Large intestine (tissue), 12 donors: ENCODE results near the gene CCDC198. TPM values are rescaled to one million over a fixed set of nuclear protein-coding genes. Genes with fewer than 3 reads are reported as not detected.

Experiments
- DNase-seq, 2 donors: peaks; one replicate each; pipeline versions ENCODE4 v3.0.0 to v3.0.0-alpha.2; 2013
- H3K27ac ChIP-seq: one replicate; pipeline ENCODE4 v1.5.1; 2013; ENCODE audit warnings: low read length
- H3K27me3 ChIP-seq: 2 replicates; pipeline ENCODE4 v1.6.1; 2013; ENCODE audit warnings: low read length; ENCODE audit not compliant: control insufficient read depth, insufficient read depth
- H3K36me3 ChIP-seq: 2 replicates; pipeline ENCODE4 v1.6.1; 2013; ENCODE audit warnings: low read length; ENCODE audit not compliant: control insufficient read depth, insufficient read depth
- H3K4me1 ChIP-seq: one replicate; pipeline ENCODE4 v1.6.1; 2013; ENCODE audit warnings: low read length; ENCODE audit not compliant: control insufficient read depth, insufficient read depth
- H3K4me3 ChIP-seq: one replicate; pipeline ENCODE4 v1.5.1; 2013; ENCODE audit warnings: low read length
- H3K9me3 ChIP-seq: one replicate; pipeline ENCODE4 v1.6.1; 2013; ENCODE audit warnings: mild to moderate bottlenecking, low read depth, low read length, moderate library complexity; ENCODE audit not compliant: control insufficient read depth
- WGBS: methylation state at CpG from one replicate; pipeline ENCODE4 v1.1.5; 2013; ENCODE audit warnings: low lambda C conversion rate; ENCODE audit not compliant: insufficient coverage; 5-methylcytosine and 5-hydroxymethylcytosine counted together
- long read RNA-seq, 11 donors: transcript quantifications; one replicate each; lab custom pipeline, GENCODE V29; 2026
- polyA plus RNA-seq: library from polyadenylated mRNA; unstranded; fragments of 120-200 nt; gene quantifications from one replicate; pipeline ENCODE4 v1.2.1, GENCODE V29; 2013

Gene CCDC198, protein sequence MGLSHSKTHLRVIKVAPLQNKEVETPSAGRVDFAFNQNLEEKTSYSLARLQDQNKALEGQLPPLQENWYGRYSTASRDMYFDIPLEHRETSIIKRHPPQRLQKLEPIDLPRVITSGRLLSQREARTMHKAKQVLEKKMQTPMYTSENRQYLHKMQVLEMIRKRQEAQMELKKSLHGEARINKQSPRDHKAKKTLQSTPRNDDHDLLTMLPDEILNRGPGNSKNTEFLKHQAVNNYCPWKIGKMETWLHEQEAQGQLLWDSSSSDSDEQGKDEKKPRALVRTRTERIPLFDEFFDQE
- polyA plus RNA-seq: 90.7 TPM
- long read RNA-seq, donor 1, partial matches to known transcripts: 0 of 2 reads
- long read RNA-seq, donor 1, other reads (novel, unspliced or antisense): 0 of 2 reads
- long read RNA-seq, donor 2, partial matches to known transcripts: 8 of 10 reads
- long read RNA-seq, donor 2, other reads (novel, unspliced or antisense): 0 of 10 reads
- long read RNA-seq, donor 3: 0 reads
- long read RNA-seq, donor 4: 0 reads
- long read RNA-seq, donor 5: 0 reads
- long read RNA-seq, donor 6, partial matches to known transcripts: 15 of 16 reads
- long read RNA-seq, donor 6, other reads (novel, unspliced or antisense): 0 of 16 reads
- long read RNA-seq, donor 7: 0 reads
- long read RNA-seq, donor 8, partial matches to known transcripts: 7 of 8 reads
- long read RNA-seq, donor 8, other reads (novel, unspliced or antisense): 0 of 8 reads
- long read RNA-seq, donor 9, partial matches to known transcripts: 6 of 8 reads
- long read RNA-seq, donor 9, other reads (novel, unspliced or antisense): 0 of 8 reads
- long read RNA-seq, donor 10, partial matches to known transcripts: 0 of 5 reads
- long read RNA-seq, donor 10, other reads (novel, unspliced or antisense): 0 of 5 reads
- long read RNA-seq, donor 11, partial matches to known transcripts: 0 of 1 reads
- long read RNA-seq, donor 11, other reads (novel, unspliced or antisense): 0 of 1 reads

DNA sequence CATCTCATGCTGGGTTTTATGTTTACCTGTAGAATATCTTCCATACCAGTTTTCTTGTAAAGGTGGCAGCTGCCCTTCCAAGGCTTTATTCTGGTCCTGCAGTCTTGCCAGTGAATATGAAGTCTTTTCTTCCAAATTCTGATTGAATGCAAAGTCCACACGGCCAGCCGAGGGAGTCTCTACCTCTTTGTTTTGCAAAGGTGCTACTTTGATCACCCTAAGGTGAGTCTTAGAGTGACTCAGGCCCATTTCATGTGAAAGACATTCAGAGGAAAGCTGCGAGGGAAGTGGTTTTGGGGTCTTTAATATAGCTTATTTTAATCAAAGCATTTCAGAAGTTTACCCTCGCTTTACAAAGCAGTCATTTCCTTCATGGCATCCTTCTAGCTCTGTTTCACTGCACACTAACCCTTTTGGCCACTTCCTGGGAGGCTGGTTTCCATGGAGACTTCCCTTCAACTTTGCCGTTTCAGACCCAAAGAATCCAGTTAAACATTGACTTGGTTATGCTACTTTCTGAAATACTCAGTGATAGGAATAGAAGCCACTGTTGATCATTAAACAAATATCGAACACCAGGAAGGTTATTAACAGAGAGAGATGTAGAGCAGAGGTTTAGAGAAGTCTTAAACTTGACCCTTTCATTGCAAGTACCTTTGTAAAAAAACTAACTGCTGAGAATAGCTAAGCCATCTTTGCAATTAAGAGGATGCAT lies at the start of gene CCDC198:
Gene CCDC198 (minus strand): TSS at position 391 of the 715 bp plus-strand sequence. CDS start 142 bp downstream, at position 249.
- Histone ChIP-seq H3K9me3 (no peaks in the 10 kb centered on the region), H3K4me3 (peak within 1 kb of the TSS; percentile 29), H3K4me1 (peaks cover 16% of the 10 kb centered on the region), H3K27me3 (no peaks in the 10 kb centered on the region), H3K27ac (peak within 1 kb of the TSS; percentile 45), H3K36me3 (no peaks in the 10 kb centered on the region)
- WGBS: 11% methylated on average over 3 of the region's 6 CpGs
- DNase-seq: peak; percentile 22 to 66

DNA sequence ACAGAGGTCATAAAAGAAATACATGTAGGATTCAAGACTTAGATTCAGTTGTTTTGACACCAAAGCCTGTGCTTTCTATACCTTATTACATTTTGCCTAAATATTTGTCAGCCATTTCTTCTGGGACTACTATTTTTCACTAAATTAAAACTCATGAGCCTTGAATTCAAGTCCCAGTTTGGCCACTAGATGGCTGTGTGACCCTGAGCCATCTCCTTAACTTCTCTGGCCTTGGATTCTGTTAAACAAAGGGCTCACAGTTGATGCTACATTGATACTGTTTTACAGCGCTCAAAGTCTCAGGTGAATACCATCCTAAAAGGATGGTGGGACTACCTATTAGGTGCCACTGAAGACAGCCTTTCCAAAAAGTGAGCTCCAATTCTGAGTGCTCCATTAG lies 39.6 kb upstream of the CCDC198 start:
- no CpG with 5 or more reads among the region's 1 CpG for WGBS
- no peaks in the 10 kb centered on the region for H3K9me3 ChIP-seq
- no peak overlapping the region for H3K27ac ChIP-seq
- no peak for DNase-seq
- H3K4me1 ChIP-seq: no peaks in the 10 kb centered on the region
- H3K27me3 ChIP-seq: no peaks in the 10 kb centered on the region
- no peaks in the 10 kb centered on the region for H3K36me3 ChIP-seq
- no peak overlapping the region for H3K4me3 ChIP-seq

DNA sequence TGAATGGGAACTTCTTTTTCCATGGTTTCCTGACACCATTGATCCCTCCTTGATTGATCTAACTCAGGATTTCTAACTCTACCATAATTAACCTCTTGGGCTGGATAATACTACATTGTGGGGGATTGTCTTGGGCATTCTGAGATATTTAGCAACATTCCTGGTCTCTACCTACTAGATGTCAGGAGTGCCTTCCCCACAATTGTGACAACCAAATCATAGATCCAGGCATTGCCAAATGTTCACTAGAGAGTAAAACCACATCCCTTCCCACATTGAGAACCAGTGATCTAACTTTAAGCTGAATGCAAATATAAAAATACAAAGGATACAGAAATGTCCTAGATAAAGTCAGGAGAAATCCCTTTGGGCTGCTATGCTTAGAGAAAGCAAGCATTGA lies 36.9 kb upstream of the CCDC198 start:
- Histone ChIP-seq H3K4me3 (no peak overlapping the region), H3K4me1 (no peaks in the 10 kb centered on the region), H3K27ac (no peak overlapping the region), H3K9me3 (no peaks in the 10 kb centered on the region), H3K27me3 (no peaks in the 10 kb centered on the region), H3K36me3 (no peaks in the 10 kb centered on the region)
- DNase-seq: no peak

DNA sequence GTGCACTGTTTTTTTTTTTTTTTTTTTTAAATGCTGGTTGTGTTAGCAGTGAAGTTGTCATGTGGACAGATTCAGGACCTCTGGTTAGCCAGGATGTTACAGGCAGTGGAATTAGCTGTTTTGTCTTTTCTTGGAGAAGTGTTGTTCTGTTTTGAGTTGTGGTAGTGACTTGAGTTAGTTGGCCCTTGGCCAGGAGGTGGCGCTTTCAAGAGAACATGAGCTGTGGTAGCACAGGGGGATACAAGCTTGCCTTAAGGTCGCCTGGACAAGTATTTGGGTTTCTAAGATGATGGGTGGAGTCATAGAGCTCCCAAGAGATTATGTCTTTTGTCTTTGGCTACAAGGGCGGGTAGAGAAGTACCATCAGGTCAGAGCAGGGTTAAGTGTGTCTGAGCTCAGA lies 33.3 kb upstream of the CCDC198 start:
- H3K9me3 ChIP-seq: no peaks in the 10 kb centered on the region
- WGBS: no CpG with 5 or more reads among the region's 3 CpGs
- no peak overlapping the region for H3K27ac ChIP-seq
- H3K27me3 ChIP-seq: no peaks in the 10 kb centered on the region
- no peak for DNase-seq
- H3K36me3 ChIP-seq: no peaks in the 10 kb centered on the region
- H3K4me1 ChIP-seq: no peaks in the 10 kb centered on the region
- no peak overlapping the region for H3K4me3 ChIP-seq

DNA sequence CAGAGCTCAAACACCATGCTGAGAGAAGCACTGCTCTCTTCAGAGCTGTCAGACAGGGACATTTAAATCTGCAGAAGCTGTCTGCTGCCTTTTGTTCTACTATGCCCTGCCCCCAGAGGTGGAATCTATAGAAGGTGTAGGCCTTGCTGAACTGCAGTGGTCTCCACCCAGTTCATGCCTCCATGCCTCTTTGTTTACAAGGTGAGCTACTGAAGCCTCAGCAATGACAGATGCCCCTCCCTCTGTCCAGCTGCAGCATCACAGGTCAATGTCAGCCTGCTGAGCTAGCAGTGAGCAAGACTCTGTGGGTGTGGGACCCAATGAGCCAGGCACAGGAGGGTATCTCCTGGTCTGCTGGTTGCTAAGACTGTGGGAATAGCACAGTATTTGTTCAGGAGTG lies 25.4 kb upstream of the CCDC198 start:
- H3K27ac ChIP-seq: no peak overlapping the region
- DNase-seq: no peak
- no peaks in the 10 kb centered on the region for H3K4me1 ChIP-seq
- no peaks in the 10 kb centered on the region for H3K36me3 ChIP-seq
- no peaks in the 10 kb centered on the region for H3K9me3 ChIP-seq
- no peak overlapping the region for H3K4me3 ChIP-seq
- no peaks in the 10 kb centered on the region for H3K27me3 ChIP-seq

DNA sequence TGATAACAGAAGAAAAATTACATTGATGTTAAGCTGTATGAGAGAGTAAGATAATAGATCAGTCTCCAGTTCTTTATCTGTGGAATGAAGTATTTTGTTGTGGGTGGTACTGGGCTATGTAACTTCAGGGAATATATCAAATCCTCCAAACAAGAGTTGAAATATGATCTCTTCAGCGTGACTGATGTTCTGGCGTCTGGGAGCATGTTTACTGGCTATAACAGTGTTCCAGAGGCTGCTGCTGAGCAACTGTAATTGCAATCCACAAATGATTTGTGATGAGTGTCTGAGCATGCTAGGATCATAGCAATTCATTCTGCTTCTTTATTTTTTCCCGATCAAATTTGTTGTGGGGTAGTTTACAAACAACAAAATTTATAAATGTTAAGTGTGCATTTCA lies 18.6 kb upstream of the CCDC198 start:
- no peak overlapping the region for H3K27ac ChIP-seq
- no CpG with 5 or more reads among the region's 3 CpGs for WGBS
- H3K4me1 ChIP-seq: no peaks in the 10 kb centered on the region
- H3K36me3 ChIP-seq: no peaks in the 10 kb centered on the region
- no peaks in the 10 kb centered on the region for H3K9me3 ChIP-seq
- no peak overlapping the region for H3K4me3 ChIP-seq
- no peak for DNase-seq
- H3K27me3 ChIP-seq: no peaks in the 10 kb centered on the region

DNA sequence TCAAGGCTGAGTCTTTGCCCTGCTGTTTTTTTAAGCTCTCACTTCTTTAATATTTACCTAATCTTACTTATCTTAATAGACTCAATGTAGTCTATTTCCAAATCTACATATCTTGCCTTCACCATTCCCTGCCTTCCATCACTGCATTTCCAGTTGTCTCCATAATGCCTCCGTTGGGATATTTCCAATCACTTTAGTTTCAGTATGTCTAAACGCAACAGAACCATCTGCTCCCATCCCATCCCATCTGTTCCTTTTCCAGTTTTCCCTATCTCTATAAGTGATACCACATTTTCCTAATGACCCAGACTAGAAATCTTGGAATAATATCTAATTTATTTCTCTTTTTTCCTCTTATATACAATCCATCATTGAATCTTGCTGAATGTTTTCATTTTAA lies 15.1 kb upstream of the CCDC198 start:
- Histone ChIP-seq H3K4me1 (no peaks in the 10 kb centered on the region), H3K27ac (no peak overlapping the region), H3K4me3 (no peak overlapping the region), H3K9me3 (no peaks in the 10 kb centered on the region), H3K27me3 (no peaks in the 10 kb centered on the region), H3K36me3 (no peaks in the 10 kb centered on the region)
- no peak for DNase-seq
- WGBS: 56% methylated on average over 2 of the region's 2 CpGs

DNA sequence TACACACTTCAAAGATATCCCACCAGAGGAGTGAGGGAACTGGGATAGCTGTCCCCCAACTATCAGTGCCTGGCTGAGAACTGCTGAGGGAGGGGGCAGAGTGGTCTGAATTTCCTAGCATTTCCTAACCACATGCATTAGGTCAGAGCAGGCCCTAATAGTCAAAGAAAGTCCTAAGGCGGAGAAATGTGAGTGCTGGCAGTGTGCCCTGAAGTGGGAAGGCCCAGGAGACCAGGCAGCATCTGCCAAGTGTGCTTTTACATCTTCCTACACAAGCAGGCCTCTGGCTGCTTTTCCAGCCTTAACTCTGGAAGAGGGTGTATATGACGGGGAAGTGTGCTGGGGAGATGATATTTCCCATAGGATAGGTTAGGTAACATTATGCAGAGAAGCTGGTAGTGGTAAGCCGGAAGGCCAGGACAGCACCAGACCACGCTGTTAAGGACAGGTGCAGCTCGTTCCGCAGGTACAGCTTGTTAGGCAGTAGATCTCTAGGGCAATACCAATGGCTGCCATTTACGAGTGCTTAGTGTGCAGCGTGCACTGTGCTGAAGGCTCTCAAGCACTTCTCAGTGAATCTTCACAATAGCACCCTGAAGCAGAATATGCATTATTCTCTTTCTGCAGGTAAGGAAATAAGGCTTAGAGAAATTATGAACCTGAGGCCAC lies 9.1 kb upstream of the CCDC198 start:
- no peak overlapping the region for H3K27ac ChIP-seq
- no peaks in the 10 kb centered on the region for H3K36me3 ChIP-seq
- no CpG with 5 or more reads among the region's 8 CpGs for WGBS
- no peaks in the 10 kb centered on the region for H3K9me3 ChIP-seq
- no peak overlapping the region for H3K4me3 ChIP-seq
- DNase-seq: no peak
- H3K4me1 ChIP-seq: no peaks in the 10 kb centered on the region
- no peaks in the 10 kb centered on the region for H3K27me3 ChIP-seq

DNA sequence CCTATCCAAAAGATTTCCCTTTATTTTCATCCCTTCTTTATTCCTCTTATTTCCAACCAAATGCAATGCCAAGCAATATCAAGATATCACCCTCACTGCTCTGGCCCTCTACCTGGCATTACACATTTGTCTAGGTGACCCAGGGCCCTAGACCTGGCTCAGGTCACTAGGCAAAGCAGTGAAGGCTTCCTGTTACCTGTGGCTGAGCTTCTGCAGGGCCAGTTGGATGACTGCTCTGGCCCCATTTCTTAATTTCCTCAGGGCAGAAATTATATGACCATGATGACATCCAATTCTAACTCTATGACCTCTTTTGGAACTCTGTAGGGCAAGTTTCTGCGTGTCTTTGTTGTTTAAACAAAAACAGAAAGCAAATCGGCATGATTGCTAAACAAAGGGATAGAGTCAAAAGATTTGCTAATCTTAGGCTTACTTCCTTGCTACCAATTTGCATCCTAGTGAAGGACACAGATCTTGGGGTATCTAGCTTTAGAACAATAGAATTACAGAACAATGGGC lies 7.4 kb upstream of the CCDC198 start:
- DNase-seq: no peak
- Histone ChIP-seq H3K9me3 (no peaks in the 10 kb centered on the region), H3K27me3 (no peaks in the 10 kb centered on the region), H3K4me3 (no peak overlapping the region), H3K27ac (no peak overlapping the region), H3K36me3 (no peaks in the 10 kb centered on the region), H3K4me1 (peaks cover 7% of the 10 kb centered on the region)
- WGBS: no CpG with 5 or more reads among the region's 2 CpGs

DNA sequence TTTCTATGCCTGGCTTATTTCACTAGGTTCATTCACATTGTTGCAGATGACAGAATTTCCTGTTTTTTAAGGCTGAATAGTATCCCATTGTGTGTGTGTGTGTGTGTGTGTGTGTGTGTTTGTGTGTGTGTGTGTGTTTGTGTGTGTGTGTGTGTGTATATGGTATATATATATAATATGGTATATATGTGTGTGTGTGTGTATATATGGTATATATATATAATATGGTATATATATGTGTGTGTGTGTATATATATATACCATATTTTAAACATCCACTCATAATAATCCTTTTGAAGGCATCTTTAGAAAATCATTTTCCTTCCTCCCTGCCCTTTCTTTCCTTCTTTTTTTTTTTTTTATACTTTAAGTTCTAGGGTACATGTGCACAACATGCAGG lies 5.0 kb upstream of the CCDC198 start:
- no peaks in the 10 kb centered on the region for H3K36me3 ChIP-seq
- no peaks in the 10 kb centered on the region for H3K9me3 ChIP-seq
- no peak overlapping the region for H3K27ac ChIP-seq
- no peak overlapping the region for H3K4me3 ChIP-seq
- H3K27me3 ChIP-seq: no peaks in the 10 kb centered on the region
- DNase-seq: no peak
- peaks cover 16% of the 10 kb centered on the region for H3K4me1 ChIP-seq
